ENCODE data around the gene MFSD6.

The MFSD6 gene

GRCh38 chr2:190447766-190448165, 39.6 kb downstream of the MFSD6 start:
- no peak for TF ChIP-seq CTCF (IDR thresholded peaks at IDR 0.05; ENCODE audit: extremely low read depth, insufficient read depth, missing control alignments)
- no peak for DNase-seq (ENCODE audit: low spot score)
- in situ Hi-C loops (cut with MboI; ENCODE audit: low pct_unique_long_range_greater_than_20kb, low sequenced_read_pairs, unreplicated experiment), result no loop called here

GRCh38 chr2:190449925-190450324, 41.8 kb downstream of the MFSD6 start:
- no peak for TF ChIP-seq CTCF (IDR thresholded peaks at IDR 0.05; ENCODE audit: extremely low read depth, insufficient read depth, missing control alignments)
- in situ Hi-C loops (cut with MboI; ENCODE audit: low pct_unique_long_range_greater_than_20kb, low sequenced_read_pairs, unreplicated experiment), result no loop called here
- no peak for DNase-seq (ENCODE audit: low spot score)

GRCh38 chr2:190450363-190450762, 42.2 kb downstream of the MFSD6 start:
- no peak for TF ChIP-seq CTCF (IDR thresholded peaks at IDR 0.05; ENCODE audit: extremely low read depth, insufficient read depth, missing control alignments)
- in situ Hi-C loops (cut with MboI; ENCODE audit: low pct_unique_long_range_greater_than_20kb, low sequenced_read_pairs, unreplicated experiment), result no loop called here
- no peak for DNase-seq (ENCODE audit: low spot score)

- in situ Hi-C loops (cut with MboI; ENCODE audit: low pct_unique_long_range_greater_than_20kb, low sequenced_read_pairs, unreplicated experiment), result no loop called here
- TF ChIP-seq CTCF (IDR thresholded peaks at IDR 0.05; ENCODE audit: extremely low read depth, insufficient read depth, missing control alignments), result no peak
These were observed 43.5 kb downstream of the MFSD6 start for GRCh38 chr2:190451561-190452176.

GRCh38 chr2:190452433-190452832, 44.3 kb downstream of the MFSD6 start:
- in situ Hi-C loops (cut with MboI; ENCODE audit: low pct_unique_long_range_greater_than_20kb, low sequenced_read_pairs, unreplicated experiment), result no loop called here
- no peak for TF ChIP-seq CTCF (IDR thresholded peaks at IDR 0.05; ENCODE audit: extremely low read depth, insufficient read depth, missing control alignments)

More at GRCh38 chr2:190451561-190452176, 43.5 kb downstream of the MFSD6 start:
- DNase-seq (ENCODE audit: low spot score), result no peak

GRCh38 chr2:190454795-190455194, 46.6 kb downstream of the MFSD6 start:
- DNase-seq (ENCODE audit: low spot score), result no peak
- in situ Hi-C loops (cut with MboI; ENCODE audit: low pct_unique_long_range_greater_than_20kb, low sequenced_read_pairs, unreplicated experiment), result no loop called here
- no peak for TF ChIP-seq CTCF (IDR thresholded peaks at IDR 0.05; ENCODE audit: extremely low read depth, insufficient read depth, missing control alignments)

More at GRCh38 chr2:190452433-190452832, 44.3 kb downstream of the MFSD6 start:
- no peak for DNase-seq (ENCODE audit: low spot score)
